ENCODE data around the gene ERVFRD-1.

ERVFRD-1 gene

DNA sequence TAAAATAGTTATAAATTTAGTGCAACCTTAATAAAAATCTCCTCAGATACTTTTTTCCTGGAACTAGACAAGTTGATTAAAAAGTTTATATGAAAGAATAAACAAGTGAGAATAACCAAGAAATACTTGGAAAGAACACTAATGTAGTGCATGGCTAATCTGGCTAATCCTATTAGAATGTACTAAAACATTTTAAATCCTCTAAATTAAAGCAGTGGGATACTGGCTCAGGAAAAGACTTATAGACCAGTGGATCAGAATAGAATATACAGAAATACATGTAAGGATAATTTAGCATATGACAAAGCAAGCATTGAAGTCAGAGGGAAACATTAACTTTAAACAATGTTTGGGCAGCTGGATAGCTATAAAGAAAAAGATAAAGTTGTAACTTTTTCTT is 41.1 kb upstream of the ERVFRD-1 start:
- Histone ChIP-seq H3K4me3 (ENCODE audit: low read depth, low read length) (no peak overlapping the region), H3K27me3 (ENCODE audit: control insufficient read depth, insufficient read depth, low read length) (no peaks in the 10 kb centered on the region), H3K4me2 (ENCODE audit: low read length) (no peak overlapping the region), H3K9ac (no peak overlapping the region), H2AFZ (no peak overlapping the region), H3K36me3 (ENCODE audit: control insufficient read depth, insufficient read depth, low read length) (no peaks in the 10 kb centered on the region), H3K9me3 (ENCODE audit: control insufficient read depth, low read length) (no peaks in the 10 kb centered on the region), H3K27ac (no peak overlapping the region), H3K4me1 (no peaks in the 10 kb centered on the region), H3K79me2 (no peaks in the 10 kb centered on the region)
- TF ChIP-seq, protein P1, sequence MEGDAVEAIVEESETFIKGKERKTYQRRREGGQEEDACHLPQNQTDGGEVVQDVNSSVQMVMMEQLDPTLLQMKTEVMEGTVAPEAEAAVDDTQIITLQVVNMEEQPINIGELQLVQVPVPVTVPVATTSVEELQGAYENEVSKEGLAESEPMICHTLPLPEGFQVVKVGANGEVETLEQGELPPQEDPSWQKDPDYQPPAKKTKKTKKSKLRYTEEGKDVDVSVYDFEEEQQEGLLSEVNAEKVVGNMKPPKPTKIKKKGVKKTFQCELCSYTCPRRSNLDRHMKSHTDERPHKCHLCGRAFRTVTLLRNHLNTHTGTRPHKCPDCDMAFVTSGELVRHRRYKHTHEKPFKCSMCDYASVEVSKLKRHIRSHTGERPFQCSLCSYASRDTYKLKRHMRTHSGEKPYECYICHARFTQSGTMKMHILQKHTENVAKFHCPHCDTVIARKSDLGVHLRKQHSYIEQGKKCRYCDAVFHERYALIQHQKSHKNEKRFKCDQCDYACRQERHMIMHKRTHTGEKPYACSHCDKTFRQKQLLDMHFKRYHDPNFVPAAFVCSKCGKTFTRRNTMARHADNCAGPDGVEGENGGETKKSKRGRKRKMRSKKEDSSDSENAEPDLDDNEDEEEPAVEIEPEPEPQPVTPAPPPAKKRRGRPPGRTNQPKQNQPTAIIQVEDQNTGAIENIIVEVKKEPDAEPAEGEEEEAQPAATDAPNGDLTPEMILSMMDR (IDR thresholded peaks at IDR 0.05), result no peak

DNA sequence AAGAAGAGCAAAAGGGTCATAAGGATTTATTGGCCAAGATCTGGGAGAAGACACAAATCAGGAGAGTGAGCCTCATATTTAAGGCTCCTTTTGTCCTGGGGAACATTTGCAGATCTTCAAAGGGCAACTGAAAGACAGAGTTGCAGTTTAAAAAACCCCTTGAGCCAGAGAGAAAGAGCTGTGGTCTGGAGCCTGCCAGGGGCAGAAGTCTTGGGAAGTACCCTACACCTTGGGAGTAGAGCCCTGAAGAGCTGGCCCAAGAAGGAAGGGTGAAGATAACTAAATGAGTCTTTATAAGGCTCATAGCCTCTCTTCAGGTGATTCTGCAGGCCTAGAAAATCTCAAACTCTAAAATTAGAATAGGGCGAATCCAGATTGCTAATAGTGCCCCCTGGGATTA is 40.0 kb upstream of the ERVFRD-1 start:
- no peaks in the 10 kb centered on the region for H3K9me3 ChIP-seq (ENCODE audit: control insufficient read depth, low read length)
- no peak overlapping the region for H2AFZ ChIP-seq
- no peaks in the 10 kb centered on the region for H3K4me1 ChIP-seq
- H3K36me3 ChIP-seq (ENCODE audit: control insufficient read depth, insufficient read depth, low read length), result no peaks in the 10 kb centered on the region
- no peak overlapping the region for H3K9ac ChIP-seq
- H3K27ac ChIP-seq, result no peak overlapping the region
- H3K27me3 ChIP-seq (ENCODE audit: control insufficient read depth, insufficient read depth, low read length), result no peaks in the 10 kb centered on the region
- TF ChIP-seq, protein P1 (IDR thresholded peaks at IDR 0.05), result no peak
- H3K4me3 ChIP-seq (ENCODE audit: low read depth, low read length), result no peak overlapping the region
- H3K79me2 ChIP-seq, result no peaks in the 10 kb centered on the region
- H3K4me2 ChIP-seq (ENCODE audit: low read length), result no peak overlapping the region

DNA sequence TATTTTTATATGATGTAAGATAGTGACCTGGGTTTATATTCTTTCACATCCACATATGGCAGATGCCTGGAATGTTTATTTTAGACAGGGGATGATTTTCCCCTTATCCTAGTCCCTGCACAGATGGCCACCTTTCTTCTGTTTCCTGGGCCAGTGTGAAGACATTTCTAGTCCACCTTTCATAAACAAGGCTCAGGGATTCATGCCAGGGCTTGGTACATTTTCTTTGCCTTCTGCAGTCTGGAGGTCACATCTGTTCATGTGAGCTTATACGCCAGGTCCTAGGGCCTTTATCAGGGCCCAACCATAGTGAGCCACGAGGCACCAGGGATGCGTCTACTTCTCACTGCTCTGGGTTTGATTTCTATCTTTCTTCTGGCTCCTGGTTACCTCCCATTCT is 38.0 kb upstream of the ERVFRD-1 start:
- Histone ChIP-seq H3K4me3 (ENCODE audit: low read depth, low read length) (no peak overlapping the region), H3K27me3 (ENCODE audit: control insufficient read depth, insufficient read depth, low read length) (no peaks in the 10 kb centered on the region), H3K4me2 (ENCODE audit: low read length) (no peak overlapping the region), H3K79me2 (no peaks in the 10 kb centered on the region), H3K9ac (no peak overlapping the region), H3K27ac (no peak overlapping the region), H3K4me1 (no peaks in the 10 kb centered on the region), H3K9me3 (ENCODE audit: control insufficient read depth, low read length) (no peaks in the 10 kb centered on the region), H3K36me3 (ENCODE audit: control insufficient read depth, insufficient read depth, low read length) (no peaks in the 10 kb centered on the region), H2AFZ (no peak overlapping the region)
- TF ChIP-seq, protein P1 (IDR thresholded peaks at IDR 0.05), result no peak

DNA sequence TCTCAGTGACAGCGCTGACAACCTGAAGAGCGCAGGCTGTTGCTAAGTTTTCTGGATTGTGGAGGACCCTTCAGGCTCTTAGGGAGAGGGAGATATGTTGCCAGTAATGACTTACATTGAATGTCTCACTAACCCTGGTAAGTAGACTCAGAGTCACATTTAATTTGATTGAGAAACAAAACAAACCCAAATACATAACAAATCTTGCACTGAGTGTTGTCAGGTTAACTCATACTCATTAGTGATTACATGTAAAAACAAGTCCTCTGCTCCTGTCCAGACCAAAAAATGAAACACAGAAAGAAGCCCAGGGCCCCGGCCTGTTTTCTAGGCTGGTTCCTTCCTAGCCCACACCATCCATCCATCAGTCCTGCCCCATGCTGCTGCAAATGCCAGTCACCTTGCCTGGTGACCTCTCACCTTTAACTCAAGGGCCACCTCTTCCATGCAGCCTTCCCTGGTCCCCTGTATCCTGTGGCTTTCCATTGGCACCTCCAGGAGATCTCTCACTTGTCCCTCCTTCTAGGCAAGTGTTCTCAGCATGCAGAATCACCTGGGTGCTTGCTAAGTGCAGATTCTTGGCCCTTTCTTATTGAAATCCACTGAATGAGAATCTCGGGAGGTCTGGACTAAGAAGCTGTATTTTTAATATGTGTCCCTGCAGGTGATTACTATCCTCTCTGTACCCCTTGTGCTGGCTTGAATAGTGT is 34.7 kb upstream of the ERVFRD-1 start:
- TF ChIP-seq, protein P1 (IDR thresholded peaks at IDR 0.05), result no peak
- no peaks in the 10 kb centered on the region for H3K79me2 ChIP-seq

DNA sequence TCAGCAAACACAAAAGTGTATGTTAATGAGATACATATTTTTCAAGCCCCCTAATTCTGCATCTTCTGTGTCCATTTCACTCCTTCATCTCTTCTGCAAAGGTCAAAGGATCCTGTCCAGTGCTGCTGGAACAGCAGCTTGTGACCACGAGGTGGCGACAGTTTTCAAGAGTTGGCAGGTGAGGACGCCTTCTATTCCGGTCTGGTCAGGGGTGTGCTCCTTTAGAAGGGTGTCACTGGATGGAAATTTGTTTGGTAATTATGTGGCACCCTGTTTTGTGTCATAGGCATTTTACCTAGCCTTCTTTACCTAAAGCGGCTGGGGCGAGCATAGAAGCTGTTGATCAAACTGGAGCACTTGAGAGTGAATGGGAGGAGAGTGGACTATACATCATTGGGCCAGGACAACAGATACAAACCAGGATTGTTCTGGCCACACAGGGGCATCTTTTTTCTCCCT is 32.9 kb upstream of the ERVFRD-1 start:
- Histone ChIP-seq H2AFZ (no peak overlapping the region), H3K27ac (no peak overlapping the region), H3K36me3 (ENCODE audit: control insufficient read depth, insufficient read depth, low read length) (no peaks in the 10 kb centered on the region), H3K79me2 (no peaks in the 10 kb centered on the region), H3K9ac (no peak overlapping the region), H3K4me3 (ENCODE audit: low read depth, low read length) (no peak overlapping the region), H3K4me1 (no peaks in the 10 kb centered on the region), H3K4me2 (ENCODE audit: low read length) (no peak overlapping the region), H3K27me3 (ENCODE audit: control insufficient read depth, insufficient read depth, low read length) (no peaks in the 10 kb centered on the region), H3K9me3 (ENCODE audit: control insufficient read depth, low read length) (no peaks in the 10 kb centered on the region)
- TF ChIP-seq, protein P1 (IDR thresholded peaks at IDR 0.05), result peak; percentile 94

More for the DNA sequence above, 34.7 kb upstream of the ERVFRD-1 start:
- Histone ChIP-seq H3K4me2 (ENCODE audit: low read length) (no peak overlapping the region), H3K27me3 (ENCODE audit: control insufficient read depth, insufficient read depth, low read length) (no peaks in the 10 kb centered on the region), H3K9me3 (ENCODE audit: control insufficient read depth, low read length) (no peaks in the 10 kb centered on the region), H3K4me3 (ENCODE audit: low read depth, low read length) (no peak overlapping the region), H3K9ac (no peak overlapping the region), H2AFZ (no peak overlapping the region), H3K27ac (no peak overlapping the region), H3K36me3 (ENCODE audit: control insufficient read depth, insufficient read depth, low read length) (no peaks in the 10 kb centered on the region), H3K4me1 (no peaks in the 10 kb centered on the region)

Data from parathyroid adenoma (tissue), 2 donors.